Tibial nerve (tissue), 4 donors: ENCODE results near the gene ARSD. TPM values are rescaled to one million over a fixed set of nuclear protein-coding genes. Genes with fewer than 3 reads are reported as not detected.
"Not testable (repeated sequence)": the region's sequence is repeated elsewhere in the genome, so short reads cannot be mapped to it uniquely, and the experiment has no call there.

Experiments used
- DNase-seq, 2 donors: peaks; one replicate each; pipeline ENCODE4 v3.0.0-alpha.2; 2019; ENCODE audit warnings: low spot score in 2 of 2
- H3K27ac ChIP-seq, 4 donors: fragments of 200-600 bp; sonication (generic) in 3 of 4; one replicate each; pipeline ENCODE4 v1.5.1; 2017 to 2019; ENCODE audit warnings: mild to moderate bottlenecking in 1 of 4
- H3K27me3 ChIP-seq, 2 donors: fragments of 200-600 bp; sonication (generic) in 1 of 2; one replicate each; pipeline versions ENCODE4 v1.5.1 to v1.6.0; 2017 to 2019
- H3K36me3 ChIP-seq, 3 donors: fragments of 200-600 bp; sonication (generic); one replicate each; pipeline ENCODE4 v1.5.1; 2018 to 2019
- H3K4me1 ChIP-seq, 4 donors: fragments of 200-600 bp; sonication (generic) in 3 of 4; one replicate each; pipeline ENCODE4 v1.5.1; 2017 to 2019
- H3K4me3 ChIP-seq, 4 donors: fragments of 200-600 bp; sonication (generic) in 3 of 4; one replicate each; pipeline ENCODE4 v1.5.1; 2017 to 2019; ENCODE audit warnings: mild to moderate bottlenecking in 1 of 4, moderate library complexity in 1 of 4
- H3K9me3 ChIP-seq, 4 donors: fragments of 200-600 bp; sonication (generic) in 3 of 4; one replicate each; pipeline ENCODE4 v1.5.1; 2017 to 2019
- EP300 ChIP-seq, 2 donors: sonication (generic); formaldehyde crosslinking; IDR thresholded peaks; one replicate each; pipeline ENCODE4 v1.6.1; 2017; ENCODE audit warnings: antibody characterized with exemption in 2 of 2, mild to moderate bottlenecking in 1 of 2
- POLR2A ChIP-seq, 2 donors: fragments of 450-650 bp; IDR thresholded peaks; one replicate each; pipeline ENCODE4 v1.6.1; 2017; ENCODE audit warnings: antibody characterized with exemption in 2 of 2, mild to moderate bottlenecking in 2 of 2, moderate library complexity in 2 of 2
- WGBS, 2 donors: methylation state at CpG; one replicate each; pipeline ENCODE4 v1.1.5; 2018; 5-methylcytosine and 5-hydroxymethylcytosine counted together
- total RNA-seq, 4 donors: library from RNA; depleted of rRNA; stranded (reverse); fragments of >200 nt; gene quantifications; one replicate each; pipeline ENCODE4 v1.1.0, GENCODE V29; 2016
- TF ChIP-seq, protein P1 (sequence below), 5 experiments: fragments of 200-600 bp in 3 of 5; fragments of 450-650 bp in 2 of 5; sonication (generic) in 3 of 5; IDR thresholded peaks; one replicate each; pipeline ENCODE4 v1.5.1; 2016 to 2019; ENCODE audit warnings: antibody characterized with exemption in 5 of 5, mild to moderate bottlenecking in 3 of 5, moderate library complexity in 2 of 5

Gene ARSD
- total RNA-seq, 4 donors from 2014 or later, result 17.1 to 28.6 (median 26.0) TPM

- no peak overlapping the region for H3K4me3 ChIP-seq
- WGBS, 2 donors, result 86 to 100% methylated on average over 1 to 27 of the region's 27 CpGs
- no peak for DNase-seq
- H3K27ac ChIP-seq, result no peak overlapping the region
- TF ChIP-seq POLR2A (IDR thresholded peaks at IDR 0.05), result no peak
- no peak for TF ChIP-seq EP300 (IDR thresholded peaks at IDR 0.05)
- TF ChIP-seq, protein P1, sequence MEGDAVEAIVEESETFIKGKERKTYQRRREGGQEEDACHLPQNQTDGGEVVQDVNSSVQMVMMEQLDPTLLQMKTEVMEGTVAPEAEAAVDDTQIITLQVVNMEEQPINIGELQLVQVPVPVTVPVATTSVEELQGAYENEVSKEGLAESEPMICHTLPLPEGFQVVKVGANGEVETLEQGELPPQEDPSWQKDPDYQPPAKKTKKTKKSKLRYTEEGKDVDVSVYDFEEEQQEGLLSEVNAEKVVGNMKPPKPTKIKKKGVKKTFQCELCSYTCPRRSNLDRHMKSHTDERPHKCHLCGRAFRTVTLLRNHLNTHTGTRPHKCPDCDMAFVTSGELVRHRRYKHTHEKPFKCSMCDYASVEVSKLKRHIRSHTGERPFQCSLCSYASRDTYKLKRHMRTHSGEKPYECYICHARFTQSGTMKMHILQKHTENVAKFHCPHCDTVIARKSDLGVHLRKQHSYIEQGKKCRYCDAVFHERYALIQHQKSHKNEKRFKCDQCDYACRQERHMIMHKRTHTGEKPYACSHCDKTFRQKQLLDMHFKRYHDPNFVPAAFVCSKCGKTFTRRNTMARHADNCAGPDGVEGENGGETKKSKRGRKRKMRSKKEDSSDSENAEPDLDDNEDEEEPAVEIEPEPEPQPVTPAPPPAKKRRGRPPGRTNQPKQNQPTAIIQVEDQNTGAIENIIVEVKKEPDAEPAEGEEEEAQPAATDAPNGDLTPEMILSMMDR (IDR thresholded peaks at IDR 0.05), result no peak
- H3K36me3 ChIP-seq, result peaks cover 0 to 40% (median 0%) of the 10 kb centered on the region in 3 donors
- peaks cover 0 to 8% (median 2%) of the 10 kb centered on the region in 4 donors for H3K9me3 ChIP-seq
- H3K4me1 ChIP-seq, result no peaks in the 10 kb centered on the region
- H3K27me3 ChIP-seq, result no peaks in the 10 kb centered on the region
These were observed 21.8 kb downstream of the ARSD start for GRCh38 chrX:2907295-2907694.

DNA sequence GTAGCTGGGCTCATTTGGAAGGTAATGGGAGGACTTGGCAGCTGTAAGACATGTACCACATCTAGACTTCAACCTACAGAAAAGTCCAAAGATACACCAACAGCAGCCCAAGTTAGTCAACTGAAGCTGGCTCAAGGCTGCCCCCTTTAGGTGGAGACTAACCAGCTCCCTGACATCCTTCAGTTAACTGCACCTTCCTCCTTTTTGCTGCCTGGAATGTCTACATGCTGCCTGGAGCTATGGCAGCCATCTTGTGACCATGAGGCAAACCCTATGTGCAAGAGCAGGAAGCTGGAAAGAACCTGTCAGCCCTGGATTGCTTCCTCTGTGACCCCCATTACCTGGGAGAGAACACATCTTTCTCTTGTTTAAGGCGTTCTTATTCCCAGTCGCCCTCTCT, 25.8 kb downstream of the ARSD start:
- DNase-seq, result no peak
- Histone ChIP-seq H3K4me3 (no peak overlapping the region), H3K9me3 (peaks cover 0 to 8% (median 2%) of the 10 kb centered on the region in 4 donors), H3K4me1 (no peaks in the 10 kb centered on the region), H3K27ac (no peak overlapping the region), H3K27me3 (peaks cover 0 to 8% of the 10 kb centered on the region in 2 donors), H3K36me3 (peaks cover 0 to 31% (median 0%) of the 10 kb centered on the region in 3 donors)
- 86 to 96% methylated on average over 2 of the region's 2 CpGs for WGBS, 2 donors
- TF ChIP-seq POLR2A (IDR thresholded peaks at IDR 0.05) (no peak), EP300 (IDR thresholded peaks at IDR 0.05) (no peak)
- TF ChIP-seq, protein P1 (IDR thresholded peaks at IDR 0.05), result no peak

DNA sequence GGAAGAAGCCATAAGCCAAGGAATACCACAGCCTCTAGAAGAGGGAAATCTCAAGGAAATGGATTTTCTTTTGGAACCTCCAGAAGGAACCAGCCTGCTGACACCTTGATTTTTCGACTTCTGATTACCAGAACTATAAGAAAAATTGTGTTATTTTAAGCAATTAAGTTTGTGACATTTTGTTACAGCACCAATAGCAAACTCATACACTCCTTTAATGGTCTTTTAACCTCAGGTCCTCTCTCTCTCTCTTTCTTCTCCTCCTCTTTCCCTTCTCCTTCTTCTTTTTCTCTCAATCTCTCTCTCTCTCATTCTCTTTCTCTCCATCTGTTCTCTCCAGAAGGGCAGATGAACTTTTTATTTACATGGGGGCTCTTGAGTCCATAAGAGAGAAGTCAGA, 26.3 kb downstream of the ARSD start:
- no peak for TF ChIP-seq POLR2A (IDR thresholded peaks at IDR 0.05)
- Histone ChIP-seq H3K4me3 (no peak overlapping the region), H3K27me3 (peaks cover 0 to 11% of the 10 kb centered on the region in 2 donors), H3K36me3 (peaks cover 0 to 29% (median 0%) of the 10 kb centered on the region in 3 donors), H3K4me1 (no peaks in the 10 kb centered on the region), H3K9me3 (peaks cover 0 to 8% (median 2%) of the 10 kb centered on the region in 4 donors), H3K27ac (no peak overlapping the region)
- no peak for DNase-seq
- 95 to 100% methylated on average over 1 of the region's 1 CpG for WGBS, 2 donors

DNA sequence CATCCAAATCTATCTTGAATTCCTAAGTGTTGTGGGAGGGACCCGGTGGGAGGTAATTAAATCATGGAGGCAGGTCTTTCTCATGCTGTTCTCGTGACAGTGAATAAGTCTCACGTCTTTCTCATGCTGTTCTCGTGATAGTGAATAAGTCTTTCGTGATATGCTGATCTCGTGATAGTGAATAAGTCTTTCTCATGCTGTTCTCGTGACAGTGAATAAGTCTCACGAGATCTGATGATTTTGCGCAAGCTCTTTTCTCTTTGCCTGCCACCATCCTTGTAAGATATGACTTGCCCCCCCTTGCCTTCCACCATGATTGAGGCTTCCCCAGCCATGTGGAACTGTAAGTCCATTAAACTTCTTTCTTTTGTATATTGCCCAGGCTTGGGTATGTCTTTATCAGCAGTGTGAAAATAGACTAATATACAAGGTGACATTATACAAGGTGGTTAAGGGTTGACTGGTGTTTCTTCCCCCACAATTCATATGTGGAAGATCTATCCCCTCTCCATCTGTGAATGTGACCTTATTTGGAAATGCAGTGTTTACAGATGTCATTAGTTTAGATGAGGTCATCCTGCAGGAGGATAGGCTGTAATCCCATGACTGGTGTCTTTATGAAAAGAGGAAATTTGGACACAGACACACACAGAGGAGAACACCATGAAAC, 27.6 kb downstream of the ARSD start:
- Histone ChIP-seq H3K4me1 (no peaks in the 10 kb centered on the region), H3K27me3 (peaks cover 0 to 16% of the 10 kb centered on the region in 2 donors), H3K9me3 (peaks cover 0 to 8% (median 2%) of the 10 kb centered on the region in 4 donors), H3K4me3 (no peak overlapping the region), H3K27ac (no peak overlapping the region), H3K36me3 (peaks cover 0 to 16% (median 0%) of the 10 kb centered on the region in 3 donors)
- TF ChIP-seq POLR2A (IDR thresholded peaks at IDR 0.05) (no peak), EP300 (IDR thresholded peaks at IDR 0.05) (no peak)
- TF ChIP-seq, protein P1 (IDR thresholded peaks at IDR 0.05), result no peak
- 83 to 89% methylated on average over 9 of the region's 9 CpGs for WGBS, 2 donors
- DNase-seq, result no peak

DNA sequence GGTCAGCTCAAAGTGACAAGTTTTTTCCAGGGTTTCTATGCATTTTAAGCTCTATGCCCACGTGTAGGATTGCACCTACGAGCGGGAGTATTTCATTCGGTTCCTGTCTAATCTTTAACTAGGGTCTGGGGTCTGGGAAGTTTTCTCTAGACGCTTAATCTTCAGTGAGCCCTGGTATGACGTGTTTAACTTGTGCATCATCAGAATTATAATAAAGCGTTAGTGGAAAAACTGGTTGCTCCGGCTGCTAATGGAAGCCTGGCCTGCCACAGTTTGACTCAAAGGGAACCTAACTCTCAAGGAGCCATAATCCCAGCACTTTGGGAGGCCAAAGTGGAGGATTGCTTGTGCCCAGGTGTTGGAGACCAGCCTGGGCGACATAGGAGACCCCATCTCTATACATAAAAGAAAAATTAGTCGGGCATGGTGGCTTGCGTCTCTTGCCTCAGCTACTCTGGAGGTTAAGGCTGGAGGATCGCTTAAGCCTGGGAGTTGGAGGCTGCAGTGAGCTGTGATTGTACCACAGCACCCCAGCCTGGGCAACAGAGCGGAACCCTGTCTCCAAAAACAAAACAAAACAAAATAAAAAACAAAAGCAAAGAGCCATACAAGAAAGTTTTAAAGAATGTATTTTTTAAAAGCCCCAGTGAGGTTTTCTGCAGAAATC, 30.2 kb downstream of the ARSD start:
- Histone ChIP-seq H3K27me3 (peaks cover 0 to 16% of the 10 kb centered on the region in 2 donors), H3K9me3 (peaks cover 0 to 8% (median 0%) of the 10 kb centered on the region in 4 donors), H3K4me1 (no peaks in the 10 kb centered on the region), H3K27ac (no peak overlapping the region), H3K4me3 (no peak overlapping the region), H3K36me3 (no peaks in the 10 kb centered on the region)
- no peak for TF ChIP-seq POLR2A (IDR thresholded peaks at IDR 0.05)
- TF ChIP-seq EP300 (IDR thresholded peaks at IDR 0.05), result no peak
- TF ChIP-seq, protein P1 (IDR thresholded peaks at IDR 0.05), result no peak
- DNase-seq, result no peak
- 80 to 81% methylated on average over 10 to 13 of the region's 13 CpGs for WGBS, 2 donors

DNA sequence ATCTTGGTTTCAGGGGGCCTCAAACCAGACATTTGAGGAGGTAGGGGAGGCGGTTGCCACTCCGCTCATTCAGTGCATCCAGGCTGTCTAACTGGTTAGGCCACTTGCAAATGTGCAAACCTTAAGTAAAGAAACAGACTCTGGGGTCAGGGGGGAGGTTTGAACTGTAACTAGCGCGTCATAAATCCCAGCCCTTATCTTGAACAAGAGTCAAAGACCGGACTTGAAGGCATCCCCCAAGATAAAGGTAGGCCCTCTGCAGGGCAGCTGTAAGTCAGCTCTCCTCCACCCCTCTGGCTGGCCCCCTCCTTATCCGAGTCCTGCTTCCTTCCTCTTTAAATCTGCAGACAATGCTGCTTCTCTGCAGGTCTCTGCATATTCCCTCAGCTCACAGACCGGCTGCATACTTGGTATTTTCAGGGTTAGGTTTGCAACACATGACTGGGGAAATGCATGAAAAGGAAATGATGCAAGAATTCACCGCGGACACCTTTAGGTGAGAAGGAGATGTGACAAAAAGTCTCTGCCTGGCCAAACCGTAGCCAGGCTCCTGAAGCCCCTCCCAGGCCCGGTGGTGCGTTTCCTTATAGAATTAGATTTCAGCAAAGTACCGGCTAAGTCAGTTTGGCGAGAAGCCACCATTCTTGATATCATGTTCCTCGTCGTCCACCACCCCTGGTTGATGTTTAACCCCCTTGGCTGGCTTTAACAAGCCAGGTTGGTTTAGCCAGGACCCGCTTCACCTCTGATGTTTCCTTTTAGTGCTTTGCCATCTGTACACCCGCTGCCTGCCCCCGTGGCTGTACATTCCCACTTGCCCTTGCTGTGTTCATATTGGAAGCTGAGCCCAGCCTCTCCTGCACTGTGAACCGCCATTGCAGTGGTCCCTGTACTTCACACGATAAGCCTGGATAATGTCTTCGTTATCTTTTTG, 31.2 kb downstream of the ARSD start:
- DNase-seq, H3K27ac ChIP-seq, H3K9me3 ChIP-seq, H3K36me3 ChIP-seq, H3K4me3 ChIP-seq, H3K4me1 ChIP-seq: not testable (repeated sequence)
- 26 to 30% methylated on average over 22 of the region's 22 CpGs for WGBS, 2 donors
- peaks cover 0 to 16% of the 10 kb centered on the region in 2 donors for H3K27me3 ChIP-seq
